HepG2 (cell line): ENCODE results near the gene ABHD11. TPM values are rescaled to one million over a fixed set of nuclear protein-coding genes. Genes with fewer than 3 reads are reported as not detected.

Experiments used
- ATAC-seq: fragments of 200-7000 bp; cut with Tn5 transposase; 3 replicates; pipeline ENCODE4 v1.9.1; 2020; ENCODE audit warnings: mild to moderate bottlenecking, moderate library complexity
- BruUV-seq: library from RNA; stranded (reverse); fragments of 400-500 nt; replicated peaks from 2 replicates; lab custom pipeline; 2021; lab: Mats Ljungman, UMichigan
- CTCF ChIA-PET: fragments of 300-600 bp; formaldehyde crosslinking; extraction: SDS; loops from one replicate; lab custom pipeline; 2021; ENCODE audit warnings: low total read pairs, inconsistent platforms, low intra/inter-chr PET ratio; lab: Yijun Ruan, JAX
- POLR2A ChIA-PET: fragments of 350-600 bp; sonication (Branson Sonifier 250); formaldehyde crosslinking; loops from one replicate; lab custom pipeline; 2020; ENCODE audit warnings: antibody characterized with exemption, inconsistent platforms; lab: Yijun Ruan, JAX
- DNase-seq: peaks from one replicate; pipeline ENCODE4 v3.0.0-alpha.2; 2015; ENCODE audit warnings: low spot score
- FAIRE-seq: peaks from 3 replicates; lab custom pipeline; 2011; peaks lifted over from hg19 to GRCh38; lab: Jason Lieb, UNC
- H2AFZ ChIP-seq: one replicate; pipeline ENCODE4 v1.6.1; 2011; ENCODE audit warnings: low read length, inconsistent platforms
- H3K27ac ChIP-seq: fragments of 300-600 bp; 3 replicates; pipeline ENCODE4 v1.8.0; 2011; ENCODE audit warnings: mixed run types, mild to moderate bottlenecking, mixed read lengths, low read length, inconsistent platforms; ENCODE audit not compliant: insufficient read depth; ENCODE audit errors: extremely low read length
- H3K27me3 ChIP-seq, 2 experiments: fragments of 200-600 bp in 1 of 2; 2 replicates in 1 of 2; 3 replicates in 1 of 2; pipeline versions ENCODE4 v1.6.0 to v1.8.0; 2011; ENCODE audit warnings: low read length in 2 of 2, mild to moderate bottlenecking in 2 of 2, moderate library complexity in 2 of 2, inconsistent platforms in 1 of 2; ENCODE audit not compliant: insufficient read depth in 2 of 2, control insufficient read depth in 1 of 2
- H3K36me3 ChIP-seq, 2 experiments: fragments of 200-600 bp in 1 of 2; replicated peaks in 1 of 2; 2 replicates in 1 of 2; 3 replicates in 1 of 2; pipeline versions ENCODE4 v1.5.1 to v1.8.0; 2011; ENCODE audit warnings: low read length in 2 of 2, inconsistent platforms in 1 of 2; ENCODE audit not compliant: insufficient read depth in 2 of 2, control insufficient read depth in 1 of 2
- H3K4me1 ChIP-seq: 2 replicates; pipeline ENCODE4 v1.5.1; 2012; ENCODE audit warnings: low read length, inconsistent platforms; ENCODE audit not compliant: insufficient read depth
- H3K4me2 ChIP-seq: 2 replicates; pipeline ENCODE4 v1.6.0; 2011; ENCODE audit warnings: low read depth, low read length, inconsistent platforms
- H3K4me3 ChIP-seq, 3 experiments: fragments of 200-600 bp in 1 of 3; sonication (generic), shearing (Covaris generic) in 1 of 3; replicated peaks in 1 of 3; 2 replicates each; pipeline ENCODE4 v1.5.1; 2011 to 2016; ENCODE audit warnings: low read length in 3 of 3, inconsistent platforms in 2 of 3, low read depth in 2 of 3, mild to moderate bottlenecking in 2 of 3, control low read depth in 1 of 3, mixed read lengths in 1 of 3; ENCODE audit not compliant: insufficient read depth in 1 of 3
- H3K79me2 ChIP-seq: one replicate; pipeline ENCODE4 v1.6.1; 2011; ENCODE audit warnings: low read length, inconsistent platforms; ENCODE audit not compliant: insufficient read depth
- H3K9ac ChIP-seq: 2 replicates; pipeline ENCODE4 v1.6.0; 2011; ENCODE audit warnings: mild to moderate bottlenecking, low read depth, low read length, inconsistent platforms; ENCODE audit not compliant: insufficient read depth
- H3K9me3 ChIP-seq: 2 replicates; pipeline ENCODE4 v1.5.1; 2012; ENCODE audit warnings: mild to moderate bottlenecking, low read length
- H4K20me1 ChIP-seq: 2 replicates; pipeline ENCODE4 v1.6.0; 2011; ENCODE audit warnings: inconsistent platforms, mild to moderate bottlenecking, low read length, moderate library complexity; ENCODE audit not compliant: insufficient read depth
- AGO2 ChIP-seq: fragments of 200-400 bp; formaldehyde crosslinking; optimal IDR thresholded peaks from 2 replicates; pipeline ENCODE3; 2017; ENCODE audit warnings: mild to moderate bottlenecking, low read depth, low read length, moderate library complexity
- AKAP8 ChIP-seq: sonication (generic); formaldehyde crosslinking; IDR thresholded peaks from 2 replicates; pipeline ENCODE4 v1.5.1; 2020; ENCODE audit warnings: mild to moderate bottlenecking, missing genetic modification reagents
- ETV5 ChIP-seq: IDR thresholded peaks from 2 replicates; pipeline ENCODE4 v1.6.1; 2018; ENCODE audit warnings: missing biosample characterization, missing genetic modification reagents, inconsistent platforms, borderline replicate concordance
- FOXK1 ChIP-seq: sonication (generic); formaldehyde crosslinking; IDR thresholded peaks from 2 replicates; pipeline ENCODE4 v1.4.0; 2020; ENCODE audit warnings: low read depth, missing genetic modification reagents, borderline replicate concordance
- MXI1 ChIP-seq: IDR thresholded peaks from 3 replicates; pipeline ENCODE4 v1.6.1; 2012; ENCODE audit warnings: low read depth, low read length, inconsistent platforms, borderline replicate concordance
- SIN3B ChIP-seq: fragments of 150-350 bp; IDR thresholded peaks from 2 replicates; pipeline ENCODE4 v1.6.1; 2014; ENCODE audit warnings: low read length
- ZFP36L2 ChIP-seq: sonication (generic); formaldehyde crosslinking; IDR thresholded peaks from 2 replicates; pipeline ENCODE4 v1.4.0; 2020; ENCODE audit warnings: missing genetic modification reagents
- ZNF138 ChIP-seq: sonication (generic); formaldehyde crosslinking; IDR thresholded peaks from 2 replicates; pipeline ENCODE4 v1.5.0; 2020; ENCODE audit warnings: mild to moderate bottlenecking, low read depth, missing genetic modification reagents
- ZNF431 ChIP-seq: sonication (generic); formaldehyde crosslinking; IDR thresholded peaks from 2 replicates; pipeline ENCODE4 v1.9.0; 2022; ENCODE audit warnings: missing genetic modification reagents, low read depth, mild to moderate bottlenecking, borderline replicate concordance
- ZNF790 ChIP-seq: sonication (generic); formaldehyde crosslinking; IDR thresholded peaks from 2 replicates; pipeline ENCODE4 v1.8.0; 2022; ENCODE audit warnings: missing genetic modification reagents, mild to moderate bottlenecking, borderline replicate concordance
- WGBS: methylation state at CpG from one replicate; pipeline ENCODE4 v1.1.6; 2017; ENCODE audit warnings: low lambda C conversion rate; 5-methylcytosine and 5-hydroxymethylcytosine counted together
- in situ Hi-C: cut with HindIII; loops from 2 replicates; pipeline ENCODE4 v1.10.0; 2017; ENCODE audit warnings: low pct_unique_long_range_greater_than_20kb; ENCODE audit not compliant: extremely low pct_ligation_motif_present
- intact Hi-C: fragments of 100-400 bp; cut with micrococcal nuclease; formaldehyde crosslinking; loops from one replicate; pipeline ENCODE4 v1.10.0; 2022; ENCODE audit not compliant: unreplicated experiment
- polyA plus RNA-seq, 8 experiments: library from polyadenylated mRNA; depleted of rRNA in 3 of 8; stranded (reverse) in 7 of 8; unstranded in 1 of 8; fragments of >200 nt; fragmentation: Illumina TruSeq in 4 of 8; extraction: Trizol in 4 of 8; gene quantifications; 2 replicates each; pipeline versions ENCODE4 v1.2.1 to v1.2.3, GENCODE V29; 2011 to 2016; ENCODE audit warnings: low read depth in 4 of 8, missing spikeins in 1 of 8, mixed read lengths in 1 of 8; ENCODE audit not compliant: insufficient read depth in 1 of 8
- total RNA-seq, 5 experiments: library from RNA; depleted of rRNA; stranded (reverse); fragments of >200 nt; fragmentation: Illumina TruSeq; extraction: Trizol; gene quantifications; 2 replicates each; pipeline ENCODE4 v1.2.3, GENCODE V29; 2016; ENCODE audit warnings: low read depth in 1 of 5
- TF ChIP-seq, protein P1 (sequence below): sonication (generic); formaldehyde crosslinking; IDR thresholded peaks from 2 replicates; pipeline ENCODE4 v1.5.0; 2020; ENCODE audit warnings: mild to moderate bottlenecking, missing genetic modification reagents
- TF ChIP-seq, protein P2 (sequence below): sonication (generic); formaldehyde crosslinking; IDR thresholded peaks from 2 replicates; pipeline ENCODE4 v1.4.0; 2020; ENCODE audit warnings: mild to moderate bottlenecking, missing genetic modification reagents

ABHD11 gene
- total and polyA plus RNA-seq, 2 of the 13 experiments (the other 11 are each of a cell fraction or from before 2014, with no cell fraction given) = 7.0 to 8.1 TPM

DNA sequence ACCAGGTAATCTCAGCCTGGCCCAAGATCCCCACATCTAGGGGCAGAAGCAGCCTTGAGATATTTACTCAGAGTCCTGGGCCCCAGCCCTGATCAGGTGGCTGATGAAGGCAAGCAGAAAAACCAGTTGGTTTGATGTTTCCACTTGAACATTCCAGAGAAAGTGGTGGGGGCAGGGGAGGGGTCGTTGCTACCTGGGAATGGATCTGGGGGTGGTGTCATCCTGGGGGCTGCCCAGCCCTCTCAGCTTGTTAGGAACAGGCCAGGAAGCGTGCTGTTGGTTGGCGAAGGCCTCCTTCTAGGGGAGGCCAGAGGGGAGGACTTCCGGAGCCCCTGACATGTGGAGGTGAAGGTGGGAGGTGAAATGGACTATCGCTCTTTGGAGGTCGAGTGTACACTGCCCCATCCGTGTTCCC, 3.7 kb upstream of the ABHD11 start (continued):
- TF ChIP-seq, protein P1, sequence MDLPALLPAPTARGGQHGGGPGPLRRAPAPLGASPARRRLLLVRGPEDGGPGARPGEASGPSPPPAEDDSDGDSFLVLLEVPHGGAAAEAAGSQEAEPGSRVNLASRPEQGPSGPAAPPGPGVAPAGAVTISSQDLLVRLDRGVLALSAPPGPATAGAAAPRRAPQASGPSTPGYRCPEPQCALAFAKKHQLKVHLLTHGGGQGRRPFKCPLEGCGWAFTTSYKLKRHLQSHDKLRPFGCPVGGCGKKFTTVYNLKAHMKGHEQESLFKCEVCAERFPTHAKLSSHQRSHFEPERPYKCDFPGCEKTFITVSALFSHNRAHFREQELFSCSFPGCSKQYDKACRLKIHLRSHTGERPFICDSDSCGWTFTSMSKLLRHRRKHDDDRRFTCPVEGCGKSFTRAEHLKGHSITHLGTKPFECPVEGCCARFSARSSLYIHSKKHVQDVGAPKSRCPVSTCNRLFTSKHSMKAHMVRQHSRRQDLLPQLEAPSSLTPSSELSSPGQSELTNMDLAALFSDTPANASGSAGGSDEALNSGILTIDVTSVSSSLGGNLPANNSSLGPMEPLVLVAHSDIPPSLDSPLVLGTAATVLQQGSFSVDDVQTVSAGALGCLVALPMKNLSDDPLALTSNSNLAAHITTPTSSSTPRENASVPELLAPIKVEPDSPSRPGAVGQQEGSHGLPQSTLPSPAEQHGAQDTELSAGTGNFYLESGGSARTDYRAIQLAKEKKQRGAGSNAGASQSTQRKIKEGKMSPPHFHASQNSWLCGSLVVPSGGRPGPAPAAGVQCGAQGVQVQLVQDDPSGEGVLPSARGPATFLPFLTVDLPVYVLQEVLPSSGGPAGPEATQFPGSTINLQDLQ (CRISPR knock-in tag) = 0 out of 2 replicates have a peak, but pooled peaks have one; percentile 21
- TF ChIP-seq FOXK1 (0 out of 2 replicates have a peak, but pooled peaks have one; percentile 3), ETV5 (CRISPR knock-in tag) (peak; percentile 50; the same call in 1 of the 2 replicates), AGO2 (no peak), ZNF431 (CRISPR knock-in tag) (0 out of 2 replicates have a peak, but pooled peaks have one; percentile 21), SIN3B (no peak)

DNA sequence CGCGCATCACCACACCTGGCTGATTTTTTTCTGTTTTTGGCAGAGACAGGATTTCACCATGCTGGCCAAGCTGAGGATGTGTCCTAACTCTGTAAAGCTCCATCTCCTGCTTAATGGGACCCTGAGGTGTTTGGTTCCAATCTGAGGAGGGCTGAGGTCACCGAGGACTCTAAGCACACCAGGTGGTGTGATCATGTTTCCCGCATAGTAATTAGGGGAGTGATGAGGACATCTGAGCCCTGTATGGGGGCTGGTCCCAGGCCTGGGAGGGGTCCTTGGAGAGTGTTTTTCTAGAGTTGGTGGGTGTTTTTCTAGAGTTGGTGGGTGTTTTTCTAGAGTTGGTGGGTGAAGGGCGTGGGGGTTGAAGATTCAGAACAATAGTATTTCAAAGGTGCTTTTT, 3.0 kb upstream of the ABHD11 start:
- H3K9ac ChIP-seq = no peak overlapping the region
- H3K4me1 ChIP-seq = peaks cover 37% of the 10 kb centered on the region
- in situ Hi-C loops (no loop called here), intact Hi-C loops (loop anchor here (5.0 kb wide), 1 partner anchor 116 kb away; no protein-coding TSS in a partner anchor)
- H3K27me3 ChIP-seq = no peaks in the 10 kb centered on the region
- POLR2A ChIA-PET = no interaction called here
- H3K4me2 ChIP-seq = no peak overlapping the region
- FAIRE-seq = no peak
- CTCF ChIA-PET = no interaction called here
- H2AFZ ChIP-seq = no peak overlapping the region
- 80% methylated on average over 5 of the region's 5 CpGs for WGBS
- ATAC-seq = no peak
- no peak for TF ChIP-seq ZNF790
- TF ChIP-seq ZNF138 (CRISPR knock-in tag) = no peak
- TF ChIP-seq, protein P2, sequence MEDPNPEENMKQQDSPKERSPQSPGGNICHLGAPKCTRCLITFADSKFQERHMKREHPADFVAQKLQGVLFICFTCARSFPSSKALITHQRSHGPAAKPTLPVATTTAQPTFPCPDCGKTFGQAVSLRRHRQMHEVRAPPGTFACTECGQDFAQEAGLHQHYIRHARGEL (CRISPR knock-in tag) = no peak
- TF ChIP-seq AKAP8 = no peak
- no peak for TF ChIP-seq MXI1
- TF ChIP-seq ZFP36L2 (CRISPR knock-in tag) = no peak
- BruUV-seq = no TSS peak
- H3K36me3 ChIP-seq = peaks cover 0 to 9% of the 10 kb centered on the region in 2 experiments; a peak in 1 of 5 replicates
- H4K20me1 ChIP-seq = no peaks in the 10 kb centered on the region
- H3K79me2 ChIP-seq = no peaks in the 10 kb centered on the region
- no peak overlapping the region for H3K4me3 ChIP-seq
- no peak overlapping the region for H3K27ac ChIP-seq
- H3K9me3 ChIP-seq = no peaks in the 10 kb centered on the region
- no peak for DNase-seq
